Skin epidermis (tissue), 12 donors: Measurements from ENCODE around the gene EGF.

Experiments used
- H3K27ac ChIP-seq, 21 experiments: fragments of 200-600 bp; sonication (generic) in 11 of 21; one replicate each; pipeline ENCODE4 v1.5.0; 2020; ENCODE audit warnings: mild to moderate bottlenecking in 3 of 21, inconsistent platforms in 2 of 21, moderate library complexity in 2 of 21
- H3K4me3 ChIP-seq, 7 experiments: fragments of 200-600 bp; sonication (generic) in 2 of 7; one replicate each; pipeline ENCODE4 v1.5.0; 2020; ENCODE audit warnings: inconsistent platforms in 2 of 7, mild to moderate bottlenecking in 2 of 7, moderate library complexity in 1 of 7

The EGF gene

DNA sequence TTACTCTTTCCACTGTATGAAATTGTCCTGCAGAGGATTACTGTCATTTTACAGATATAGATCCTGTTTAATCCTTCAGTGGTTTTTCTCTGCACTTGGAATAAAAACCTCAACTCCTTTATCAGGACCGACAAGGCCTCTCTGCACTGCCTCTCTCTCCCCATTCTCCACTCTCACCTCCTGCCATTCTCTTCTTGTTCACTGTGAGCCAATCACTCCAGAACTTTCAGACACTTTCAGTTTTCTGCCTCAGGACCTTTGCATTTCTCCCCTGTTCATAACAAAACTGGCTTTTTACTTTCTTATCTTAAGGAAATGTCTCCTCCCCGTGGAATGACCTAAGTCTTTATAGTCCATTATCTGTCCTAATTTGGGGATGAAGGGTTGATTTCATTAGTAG, 148.4 kb downstream of the EGF start:
- no peak overlapping the region for H3K27ac ChIP-seq
- no peak overlapping the region for H3K4me3 ChIP-seq
